Left colon (tissue), 2 donors: Measurements from ENCODE around the gene NDUFS4. TPM values are rescaled to one million over a fixed set of nuclear protein-coding genes. Genes with fewer than 3 reads are reported as not detected.
A peak's percentile ranks its signal among the peaks of the same experiment; 100 is the strongest.
"Not testable (repeated sequence)": the region's sequence is repeated elsewhere in the genome, so short reads cannot be mapped to it uniquely, and the experiment has no call there.

Experiments
- ATAC-seq: fragments of 200-7000 bp; cut with Tn5 transposase; one replicate; pipeline ENCODE4 v1.9.1; 2020; ENCODE audit warnings: mild to moderate bottlenecking, moderate library complexity
- DNase-seq, 2 donors: peaks; one replicate each; pipeline ENCODE4 v3.0.0-alpha.2; 2020
- intact Hi-C, 2 donors: fragments of 100-400 bp; cut with DNase I in 1 of 2; cut with micrococcal nuclease in 1 of 2; formaldehyde crosslinking; loops; one replicate each; pipeline versions ENCODE4 v1.11.2 to v1.14.0; 2022; cut with DNase I, micrococcal nuclease
- total RNA-seq, 2 donors: library from RNA; stranded (reverse); fragmentation: NEBNext Ultra II Directional; extraction: Animal tissue kit (Norgen Biotek cat#: 25700); gene quantifications; one replicate each; pipeline ENCODE4 v1.2.1, GENCODE V29; 2021
- donor health status: DM: no; HTN: no; CAD: no.
- donor health status: DM: yes; HTN: yes; CAD: no.

Gene NDUFS4
- total RNA-seq, 2 donors from 2014 or later = 92.6 to 97.3 TPM

DNA sequence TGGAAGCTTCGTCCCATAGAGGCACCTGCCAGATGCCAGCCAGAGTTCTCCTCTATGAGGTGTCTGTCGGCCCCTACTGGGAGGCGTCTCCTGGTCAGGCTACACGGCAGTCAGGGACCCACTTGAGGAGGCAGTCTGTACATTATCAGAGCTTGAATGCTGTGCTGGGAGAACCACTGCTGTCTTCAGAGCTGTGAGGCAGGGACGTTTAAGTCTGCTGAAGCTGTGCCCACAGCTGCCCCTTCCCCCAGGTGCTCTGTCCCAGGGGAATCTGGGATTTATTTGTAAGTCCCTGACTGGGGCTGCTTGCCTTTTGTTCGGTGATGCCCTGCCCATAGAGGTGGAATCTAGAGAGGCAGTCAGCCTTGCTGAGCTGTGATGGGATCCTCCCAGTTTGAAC, 70.8 kb downstream of the NDUFS4 start:
- no peak for ATAC-seq
- intact Hi-C loops = no loop called here
- DNase-seq = no peak

- intact Hi-C loops = no loop called here
- ATAC-seq (no peak), DNase-seq (no peak)
These were observed 81.6 kb downstream of the NDUFS4 start for GRCh38 chr5:53642061-53642460.

DNA sequence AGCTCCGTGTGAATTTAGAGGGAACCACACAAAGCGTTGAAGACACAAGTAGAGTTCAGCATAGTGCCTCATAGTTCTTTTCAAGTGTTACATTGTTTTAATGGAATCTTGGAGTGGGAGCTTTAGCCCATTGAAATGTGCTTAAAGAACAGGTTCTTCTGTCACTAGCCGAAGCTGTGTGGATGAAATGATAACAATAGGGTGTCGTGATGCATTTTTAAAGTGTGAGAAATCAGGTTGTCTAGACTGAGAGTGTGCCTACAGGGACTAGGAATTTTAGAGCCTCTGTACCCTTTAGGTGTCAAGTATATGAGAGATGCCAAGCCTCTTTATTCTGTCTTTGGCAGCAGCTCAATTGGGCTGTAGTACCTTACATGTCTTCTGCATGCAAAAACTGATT, 83.0 kb downstream of the NDUFS4 start:
- DNase-seq (no peak), ATAC-seq (no peak)
- intact Hi-C loops = no loop called here

- DNase-seq (no peak), ATAC-seq (no peak)
- intact Hi-C loops = no loop called here
These were observed 84.6 kb downstream of the NDUFS4 start for GRCh38 chr5:53645078-53645477.

DNA sequence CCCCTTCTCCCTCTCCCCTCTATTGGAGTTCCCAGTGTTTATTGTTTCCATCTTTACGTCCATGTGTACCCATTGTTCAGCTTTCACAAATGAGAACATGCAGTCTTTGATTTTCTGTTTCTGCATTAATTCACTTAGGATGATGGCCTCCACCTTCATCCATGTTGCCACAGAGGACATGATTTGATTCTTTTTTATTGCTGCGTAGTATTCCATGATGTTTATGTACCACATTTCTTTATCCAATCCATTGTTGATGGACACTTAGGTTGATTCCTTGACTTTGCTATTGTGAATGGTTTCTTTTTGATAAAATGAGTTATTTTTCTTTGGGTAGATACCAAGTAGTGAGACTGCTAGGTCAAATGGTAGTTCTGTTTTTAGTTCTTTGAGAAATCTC, 88.9 kb downstream of the NDUFS4 start:
- ATAC-seq (no peak), DNase-seq (no peak)
- intact Hi-C loops = no loop called here

GRCh38 chr5:53660573-53660972, 100.1 kb downstream of the NDUFS4 start:
- DNase-seq, intact Hi-C loops, ATAC-seq: not testable (repeated sequence)

DNA sequence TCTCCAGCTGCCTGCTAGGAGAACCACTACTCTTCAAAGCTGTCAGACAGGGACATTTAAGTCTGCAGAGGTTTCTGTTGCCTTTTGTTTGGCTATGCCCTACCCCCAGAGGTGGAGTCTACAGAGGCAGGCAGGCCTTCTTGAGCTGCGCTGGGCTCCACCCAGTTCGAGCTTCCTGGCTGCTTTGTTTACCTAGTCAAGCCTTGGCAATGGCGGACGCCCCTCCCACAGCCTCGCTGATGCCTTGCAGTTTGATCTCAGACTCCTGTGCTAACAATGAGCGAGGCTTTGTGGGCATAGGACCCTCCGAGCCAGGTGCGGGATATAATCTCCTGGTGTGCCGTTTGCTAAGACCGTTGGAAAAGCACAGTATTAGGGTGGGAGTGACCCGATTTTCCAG, 104.9 kb downstream of the NDUFS4 start:
- DNase-seq, intact Hi-C loops, ATAC-seq: not testable (repeated sequence)

DNA sequence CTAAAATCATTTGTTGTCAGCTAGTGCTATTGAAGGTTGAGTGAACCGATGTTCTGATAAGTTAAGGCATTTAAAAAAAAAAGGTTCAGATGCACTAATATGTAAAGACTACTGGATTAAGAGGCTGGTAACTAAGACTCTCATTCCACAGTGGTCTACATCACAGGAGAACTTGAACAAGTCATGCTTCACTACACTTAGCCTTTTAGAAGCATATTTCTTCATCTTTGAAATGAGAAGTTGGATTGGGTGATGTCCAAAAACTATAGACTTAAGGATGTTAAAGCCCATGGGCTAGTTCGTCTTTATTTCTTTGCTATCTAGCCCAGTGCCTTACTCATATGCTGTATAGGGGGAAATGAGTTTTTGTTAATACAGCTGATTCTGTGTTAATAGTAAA, 107.2 kb downstream of the NDUFS4 start:
- DNase-seq (no peak), ATAC-seq (no peak)
- intact Hi-C loops = no loop called here

DNA sequence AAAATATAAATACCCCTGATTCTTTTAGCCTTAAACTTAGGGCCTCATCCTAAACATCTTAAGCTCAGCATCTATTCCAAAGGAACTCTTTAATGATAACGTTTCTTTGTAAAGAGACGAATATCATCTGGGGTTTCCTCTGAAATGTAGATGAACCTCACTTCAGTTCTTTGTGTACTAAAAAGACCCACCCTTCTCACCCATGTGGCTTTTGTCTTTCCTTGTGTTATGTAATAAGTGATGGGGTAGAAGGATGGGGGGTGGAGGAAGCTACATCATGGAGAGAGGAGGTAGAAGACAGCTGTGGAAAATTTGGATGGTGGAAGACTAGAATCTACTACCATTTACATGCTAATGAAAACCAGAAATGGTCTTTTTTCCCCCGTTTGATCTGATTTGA, 111.0 kb downstream of the NDUFS4 start:
- ATAC-seq = no peak
- DNase-seq = no peak
- intact Hi-C loops = no loop called here

DNA sequence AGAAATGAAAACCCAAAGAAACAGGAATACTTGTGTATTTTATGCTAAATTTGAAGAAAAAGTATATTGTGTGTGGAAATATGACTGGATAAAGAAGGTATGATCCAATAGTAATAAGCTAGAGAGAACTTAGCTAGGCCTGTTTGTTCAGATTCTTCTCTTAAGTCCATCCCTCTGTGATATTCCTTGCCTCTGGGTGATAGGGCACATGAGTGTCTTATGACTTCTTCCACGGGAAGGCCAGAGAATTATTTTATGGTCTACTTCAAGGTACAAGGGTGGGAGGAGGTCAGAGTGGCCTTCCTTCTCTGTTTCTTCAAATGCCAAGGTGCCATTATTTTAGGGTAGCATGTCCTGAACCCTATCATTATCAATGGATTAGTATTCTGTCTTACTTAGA, 113.7 kb downstream of the NDUFS4 start:
- peak; percentile 68 for ATAC-seq
- no peak for DNase-seq
- intact Hi-C loops = no loop called here

DNA sequence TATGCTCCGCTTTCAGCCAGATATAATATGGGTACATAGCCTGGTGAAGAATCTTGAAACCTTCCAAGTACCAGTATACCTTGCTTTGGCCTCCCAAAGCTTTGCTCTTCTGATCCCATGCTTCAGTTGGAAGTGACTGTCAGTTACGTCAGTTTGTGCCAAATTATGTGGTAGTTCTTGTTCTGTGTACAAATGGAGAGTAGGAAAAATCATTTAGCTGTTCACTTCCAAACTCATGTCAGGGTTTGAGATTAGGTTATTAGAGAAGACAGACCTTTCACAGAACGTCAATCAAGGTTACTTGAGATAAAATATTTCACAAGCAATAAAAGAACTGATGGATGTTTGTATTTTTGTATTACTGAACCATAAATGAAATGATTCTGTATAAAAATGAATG, 117.2 kb downstream of the NDUFS4 start:
- intact Hi-C loops = no loop called here
- no peak for ATAC-seq

DNA sequence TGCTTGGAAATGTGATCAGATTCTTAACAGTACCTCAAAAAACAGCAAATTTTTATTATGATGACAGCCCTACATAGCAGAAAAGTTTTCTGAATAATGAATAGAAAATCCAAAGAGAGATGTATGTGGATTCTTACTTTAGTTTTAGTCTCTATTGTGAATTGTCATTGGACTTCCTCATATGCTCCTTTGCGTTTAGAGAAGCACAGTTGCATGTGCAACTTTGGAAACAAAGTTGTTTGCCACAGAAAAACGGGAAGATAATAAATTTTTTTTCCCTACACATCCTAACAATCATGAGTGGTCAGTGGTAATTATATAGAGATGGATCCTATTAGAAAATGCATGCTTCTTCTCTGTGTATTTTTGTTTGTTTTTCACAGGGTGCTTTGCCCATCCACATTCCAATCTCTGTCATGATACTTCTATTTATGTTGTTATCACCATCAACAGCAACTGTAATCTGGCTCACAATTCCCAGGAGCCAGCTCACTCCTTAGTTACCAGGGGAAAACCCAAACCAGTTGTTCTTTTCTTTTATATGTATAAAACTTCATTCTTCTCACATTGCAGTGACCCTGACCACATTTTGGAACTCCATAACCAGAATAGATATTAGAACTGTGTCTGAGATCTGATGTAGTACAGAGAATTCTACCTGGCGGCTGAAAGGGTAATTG, 118.7 kb downstream of the NDUFS4 start:
- DNase-seq (no peak), ATAC-seq (no peak)
- intact Hi-C loops = no loop called here

More for the DNA sequence above, 117.2 kb downstream of the NDUFS4 start:
- no peak for DNase-seq

DNA sequence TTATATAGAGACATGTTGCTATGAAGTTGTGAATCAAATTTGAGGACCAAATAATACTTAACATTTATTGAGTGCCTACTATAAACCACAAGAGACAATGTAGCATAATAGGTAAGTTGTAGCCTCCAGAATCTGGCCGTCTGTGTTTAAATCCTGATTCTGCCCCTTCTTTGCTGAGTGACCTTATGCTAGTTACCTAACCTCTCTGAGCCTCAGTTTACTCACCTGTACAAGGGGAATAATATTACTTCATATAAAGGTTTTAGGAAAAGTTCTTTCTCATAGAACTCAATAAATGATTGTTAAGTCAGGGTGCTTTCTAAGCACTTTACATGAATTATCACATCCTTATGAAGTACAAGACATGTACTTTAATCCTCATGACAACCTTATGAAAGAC, 120.6 kb downstream of the NDUFS4 start:
- ATAC-seq = no peak
- intact Hi-C loops = no loop called here
- DNase-seq = no peak

- ATAC-seq = no peak
- intact Hi-C loops = no loop called here
- DNase-seq = no peak
These were observed 130.6 kb downstream of the NDUFS4 start for GRCh38 chr5:53691014-53691413.

GRCh38 chr5:53694520-53695022, 134.1 kb downstream of the NDUFS4 start:
- intact Hi-C loops = no loop called here
- no peak for ATAC-seq
- no peak for DNase-seq

- DNase-seq, intact Hi-C loops, ATAC-seq: not testable (repeated sequence)
These were observed 150.0 kb downstream of the NDUFS4 start for GRCh38 chr5:53710405-53710804.

DNA sequence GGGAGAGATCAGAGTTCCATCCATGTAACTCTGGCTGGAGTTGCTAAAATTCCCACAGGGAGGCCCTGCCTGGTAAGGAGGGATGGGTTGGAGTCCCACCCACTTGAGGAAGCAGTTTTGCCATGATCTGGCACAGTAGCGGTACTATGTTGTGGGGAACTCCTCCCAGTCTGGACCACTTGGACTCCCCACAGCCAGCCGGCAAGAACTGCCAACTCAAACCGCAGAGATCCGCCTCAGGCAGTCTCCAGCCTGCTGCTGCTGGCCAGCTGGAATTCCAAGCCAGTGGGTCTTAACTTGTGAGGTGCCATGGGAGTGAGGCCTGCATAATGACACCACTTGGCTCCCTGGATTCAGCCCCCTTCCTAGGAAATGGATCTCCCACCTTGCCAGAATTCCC, 151.9 kb downstream of the NDUFS4 start:
- DNase-seq = no peak
- no peak for ATAC-seq
- intact Hi-C loops = no loop called here

GRCh38 chr5:53713978-53714666, 153.7 kb downstream of the NDUFS4 start:
- intact Hi-C loops = no loop called here
- no peak for ATAC-seq
- no peak for DNase-seq

DNA sequence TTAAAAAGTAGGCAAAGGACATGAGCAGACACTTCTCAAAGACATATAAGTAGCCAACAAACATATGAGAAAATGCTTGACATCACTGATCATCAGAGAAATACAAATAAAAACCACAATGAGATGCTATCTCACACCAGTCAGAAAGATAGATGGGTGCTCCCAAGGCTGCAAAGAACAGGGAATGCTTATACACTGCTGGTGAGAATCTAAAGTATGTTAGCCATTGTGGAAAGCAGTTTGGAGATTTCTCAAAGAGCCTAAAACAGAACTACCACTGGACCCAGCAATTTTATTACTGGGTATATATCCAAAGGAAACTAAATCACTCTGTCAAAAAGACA, 154.2 kb downstream of the NDUFS4 start:
- intact Hi-C loops = no loop called here
- ATAC-seq (no peak), DNase-seq (no peak)

GRCh38 chr5:53726121-53726520, 165.7 kb downstream of the NDUFS4 start:
- DNase-seq (no peak), ATAC-seq (no peak)
- intact Hi-C loops = no loop called here

DNA sequence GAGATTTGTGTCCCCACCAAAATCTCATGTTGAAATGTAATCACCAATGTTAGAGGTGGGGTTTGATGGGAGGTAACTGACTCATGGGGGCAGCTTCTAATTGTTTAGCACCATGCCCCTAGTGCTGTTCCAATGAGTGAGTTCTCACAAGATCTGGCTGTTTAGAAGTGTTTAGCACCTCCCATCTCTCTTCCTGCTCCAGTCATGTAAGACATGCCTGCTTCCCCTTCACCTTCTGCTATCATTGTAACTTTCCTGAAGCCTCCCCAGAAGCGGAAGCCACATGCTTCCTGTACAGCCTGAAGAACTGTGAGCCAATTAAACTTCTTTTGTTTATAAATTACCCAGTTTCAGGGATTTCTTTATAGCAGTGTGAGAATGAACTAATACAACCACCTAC, 170.5 kb downstream of the NDUFS4 start:
- ATAC-seq = no peak
- intact Hi-C loops = no loop called here
- DNase-seq = no peak
